ENCODE measurements around the gene SAP25. TPM values are rescaled to one million over a fixed set of nuclear protein-coding genes. Genes with fewer than 3 reads are reported as not detected.

The SAP25 gene
- total RNA-seq, 4 donors from 2014 or later: 0.66 TPM; not detected in 3

- TF ChIP-seq, protein P1, sequence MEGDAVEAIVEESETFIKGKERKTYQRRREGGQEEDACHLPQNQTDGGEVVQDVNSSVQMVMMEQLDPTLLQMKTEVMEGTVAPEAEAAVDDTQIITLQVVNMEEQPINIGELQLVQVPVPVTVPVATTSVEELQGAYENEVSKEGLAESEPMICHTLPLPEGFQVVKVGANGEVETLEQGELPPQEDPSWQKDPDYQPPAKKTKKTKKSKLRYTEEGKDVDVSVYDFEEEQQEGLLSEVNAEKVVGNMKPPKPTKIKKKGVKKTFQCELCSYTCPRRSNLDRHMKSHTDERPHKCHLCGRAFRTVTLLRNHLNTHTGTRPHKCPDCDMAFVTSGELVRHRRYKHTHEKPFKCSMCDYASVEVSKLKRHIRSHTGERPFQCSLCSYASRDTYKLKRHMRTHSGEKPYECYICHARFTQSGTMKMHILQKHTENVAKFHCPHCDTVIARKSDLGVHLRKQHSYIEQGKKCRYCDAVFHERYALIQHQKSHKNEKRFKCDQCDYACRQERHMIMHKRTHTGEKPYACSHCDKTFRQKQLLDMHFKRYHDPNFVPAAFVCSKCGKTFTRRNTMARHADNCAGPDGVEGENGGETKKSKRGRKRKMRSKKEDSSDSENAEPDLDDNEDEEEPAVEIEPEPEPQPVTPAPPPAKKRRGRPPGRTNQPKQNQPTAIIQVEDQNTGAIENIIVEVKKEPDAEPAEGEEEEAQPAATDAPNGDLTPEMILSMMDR (IDR thresholded peaks at IDR 0.05; ENCODE audit: low read depth): no peak
These were observed 38.5 kb upstream of the SAP25 start, which contains the start of gene MOSPD3 for GRCh38 chr7:100611983-100612729. TSS of gene MOSPD3 (plus strand) at chr7:100612540. CDS start at chr7:100612792, 252 bp downstream.

- TF ChIP-seq, protein P1 (IDR thresholded peaks at IDR 0.05; ENCODE audit: low read depth): no peak
These were observed 36.3 kb upstream of the SAP25 start for GRCh38 chr7:100609958-100610357.

- TF ChIP-seq, protein P1 (IDR thresholded peaks at IDR 0.05; ENCODE audit: low read depth): no peak
These were observed 33.4 kb upstream of the SAP25 start for GRCh38 chr7:100607111-100607510.

DNA sequence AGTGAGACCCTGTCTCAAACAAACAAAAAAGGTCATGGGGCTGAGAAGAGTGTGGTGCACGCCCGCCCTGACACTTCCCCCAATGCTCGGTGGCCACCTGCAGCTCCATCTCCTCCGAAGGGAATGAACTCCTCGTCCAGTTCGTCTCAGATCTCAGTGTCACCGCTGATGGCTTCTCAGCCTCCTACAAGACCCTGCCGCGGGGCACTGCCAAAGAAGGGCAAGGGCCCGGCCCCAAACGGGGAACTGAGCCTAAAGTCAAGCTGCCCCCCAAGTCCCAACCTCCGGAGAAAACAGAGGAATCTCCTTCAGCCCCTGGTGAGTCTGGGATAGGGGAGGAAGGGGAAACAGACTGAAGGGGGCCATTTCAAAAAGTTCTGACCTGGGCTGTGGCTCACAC, 32.6 kb upstream of the SAP25 start:
- TF ChIP-seq, protein P1 (IDR thresholded peaks at IDR 0.05; ENCODE audit: low read depth): no peak

GRCh38 chr7:100604976-100605911, 31.5 kb upstream of the SAP25 start:
- TF ChIP-seq, protein P1 (IDR thresholded peaks at IDR 0.05; ENCODE audit: low read depth): no peak

- TF ChIP-seq, protein P1 (IDR thresholded peaks at IDR 0.05; ENCODE audit: low read depth): no peak
These were observed 30.6 kb upstream of the SAP25 start for GRCh38 chr7:100604028-100604975.

Measured in subcutaneous adipose tissue (tissue), 4 donors.